ENCODE data around the gene PRKACG.
"Not testable (repeated sequence)": the region's sequence is repeated elsewhere in the genome, so short reads cannot be mapped to it uniquely, and the experiment has no call there.

The PRKACG gene

GRCh38 chr9:69009708-69010107 is 4.2 kb downstream of the PRKACG start:
- H3K36me3 Mint-ChIP-seq, result no peaks in the 10 kb centered on the region
- DNase-seq (ENCODE audit: low spot score in 2 of 2) (no peak), ATAC-seq (no peak)
- no peak overlapping the region for H3K27ac Mint-ChIP-seq
- no peaks in the 10 kb centered on the region for H3K9me3 Mint-ChIP-seq
- H3K4me3 Mint-ChIP-seq, result no peak overlapping the region
- peaks cover 7% of the 10 kb centered on the region for H3K4me1 Mint-ChIP-seq

- H3K36me3 Mint-ChIP-seq, result no peaks in the 10 kb centered on the region
- no peaks in the 10 kb centered on the region for H3K9me3 Mint-ChIP-seq
- no peak overlapping the region for H3K27ac Mint-ChIP-seq
- no peak overlapping the region for H3K4me3 Mint-ChIP-seq
- no peak for DNase-seq (ENCODE audit: low spot score in 2 of 2)
- ATAC-seq, result no peak
- H3K4me1 Mint-ChIP-seq, result no peaks in the 10 kb centered on the region
These were observed 9.1 kb downstream of the PRKACG start for GRCh38 chr9:69004836-69005235.

GRCh38 chr9:69003051-69003450 is 10.9 kb downstream of the PRKACG start:
- Mint-ChIP-seq H3K36me3 (no peaks in the 10 kb centered on the region), H3K27ac (no peak overlapping the region), H3K4me1 (peaks cover 6% of the 10 kb centered on the region), H3K9me3 (no peaks in the 10 kb centered on the region), H3K4me3 (no peak overlapping the region)
- ATAC-seq (no peak), DNase-seq (ENCODE audit: low spot score in 2 of 2) (no peak)

- ATAC-seq (no peak), DNase-seq (ENCODE audit: low spot score in 2 of 2) (no peak)
- Mint-ChIP-seq H3K4me3 (no peak overlapping the region), H3K9me3 (no peaks in the 10 kb centered on the region), H3K27ac (no peak overlapping the region), H3K4me1 (peaks cover 6% of the 10 kb centered on the region), H3K36me3 (no peaks in the 10 kb centered on the region)
These were observed 12.0 kb downstream of the PRKACG start for GRCh38 chr9:69001921-69002320.

GRCh38 chr9:68999393-69000105 is 14.4 kb downstream of the PRKACG start:
- H3K36me3 Mint-ChIP-seq, result no peaks in the 10 kb centered on the region
- DNase-seq (ENCODE audit: low spot score in 2 of 2), result peak; percentile 25 to 76
- H3K9me3 Mint-ChIP-seq, result no peaks in the 10 kb centered on the region

GRCh38 chr9:68998812-68999211 is 15.1 kb downstream of the PRKACG start:
- peak overlapping the region; percentile 24 for H3K27ac Mint-ChIP-seq
- H3K9me3 Mint-ChIP-seq, result no peaks in the 10 kb centered on the region
- no peak overlapping the region for H3K4me3 Mint-ChIP-seq
- peaks cover 11% of the 10 kb centered on the region for H3K4me1 Mint-ChIP-seq
- H3K36me3 Mint-ChIP-seq, result no peaks in the 10 kb centered on the region
- DNase-seq (ENCODE audit: low spot score in 2 of 2), result no peak
- ATAC-seq, result no peak

More at GRCh38 chr9:68999393-69000105, 14.4 kb downstream of the PRKACG start:
- H3K27ac Mint-ChIP-seq, result peak overlapping the region; percentile 24
- ATAC-seq, result peak; percentile 83
- no peak overlapping the region for H3K4me3 Mint-ChIP-seq
- peaks cover 11% of the 10 kb centered on the region for H3K4me1 Mint-ChIP-seq

- ATAC-seq, result no peak
- no peak overlapping the region for H3K27ac Mint-ChIP-seq
These were observed 15.5 kb downstream of the PRKACG start for GRCh38 chr9:68998385-68998784.

GRCh38 chr9:68997666-68998065 is 16.2 kb downstream of the PRKACG start:
- no peaks in the 10 kb centered on the region for H3K9me3 Mint-ChIP-seq
- no peak overlapping the region for H3K4me3 Mint-ChIP-seq
- no peaks in the 10 kb centered on the region for H3K36me3 Mint-ChIP-seq
- no peak overlapping the region for H3K27ac Mint-ChIP-seq
- H3K4me1 Mint-ChIP-seq, result peaks cover 11% of the 10 kb centered on the region
- ATAC-seq (no peak), DNase-seq (ENCODE audit: low spot score in 2 of 2) (no peak)

More at GRCh38 chr9:68998385-68998784, 15.5 kb downstream of the PRKACG start:
- H3K9me3 Mint-ChIP-seq, result no peaks in the 10 kb centered on the region
- H3K4me3 Mint-ChIP-seq, result no peak overlapping the region
- DNase-seq (ENCODE audit: low spot score in 2 of 2), result no peak
- peaks cover 11% of the 10 kb centered on the region for H3K4me1 Mint-ChIP-seq
- H3K36me3 Mint-ChIP-seq, result no peaks in the 10 kb centered on the region

- DNase-seq (ENCODE audit: low spot score in 2 of 2) (no peak), ATAC-seq (no peak)
- Mint-ChIP-seq H3K4me1 (peaks cover 11% of the 10 kb centered on the region), H3K27ac (no peak overlapping the region), H3K36me3 (no peaks in the 10 kb centered on the region), H3K4me3 (no peak overlapping the region), H3K9me3 (no peaks in the 10 kb centered on the region)
These were observed 17.5 kb downstream of the PRKACG start for GRCh38 chr9:68996462-68996861.

GRCh38 chr9:68995776-68996175 is 18.1 kb downstream of the PRKACG start:
- DNase-seq (ENCODE audit: low spot score in 2 of 2), result no peak
- Mint-ChIP-seq H3K4me1 (peaks cover 11% of the 10 kb centered on the region), H3K9me3 (no peaks in the 10 kb centered on the region), H3K4me3 (no peak overlapping the region), H3K27ac (no peak overlapping the region), H3K36me3 (no peaks in the 10 kb centered on the region)
- ATAC-seq, result no peak

- Mint-ChIP-seq H3K9me3 (no peaks in the 10 kb centered on the region), H3K27ac (no peak overlapping the region), H3K36me3 (no peaks in the 10 kb centered on the region), H3K4me3 (no peak overlapping the region), H3K4me1 (peaks cover 5% of the 10 kb centered on the region)
- no peak for DNase-seq (ENCODE audit: low spot score in 2 of 2)
- no peak for ATAC-seq
These were observed 22.5 kb downstream of the PRKACG start for GRCh38 chr9:68991457-68991856.

- ATAC-seq; H3K9me3 Mint-ChIP-seq; DNase-seq (ENCODE audit: low spot score in 2 of 2); H3K36me3 Mint-ChIP-seq; H3K27ac Mint-ChIP-seq; H3K4me1 Mint-ChIP-seq; H3K4me3 Mint-ChIP-seq: not testable (repeated sequence)
These were observed 27.0 kb downstream of the PRKACG start for GRCh38 chr9:68986949-68987348.

GRCh38 chr9:68983522-68984424 is 30.1 kb downstream of the PRKACG start:
- Mint-ChIP-seq H3K4me1 (peaks cover 6% of the 10 kb centered on the region), H3K36me3 (no peaks in the 10 kb centered on the region), H3K9me3 (no peaks in the 10 kb centered on the region), H3K27ac (no peak overlapping the region), H3K4me3 (no peak overlapping the region)
- ATAC-seq, result peak; percentile 38
- no peak for DNase-seq (ENCODE audit: low spot score in 2 of 2)

- no peak overlapping the region for H3K4me3 Mint-ChIP-seq
- H3K36me3 Mint-ChIP-seq, result no peaks in the 10 kb centered on the region
- DNase-seq (ENCODE audit: low spot score in 2 of 2) (no peak), ATAC-seq (no peak)
- peaks cover 6% of the 10 kb centered on the region for H3K4me1 Mint-ChIP-seq
- H3K9me3 Mint-ChIP-seq, result no peaks in the 10 kb centered on the region
- no peak overlapping the region for H3K27ac Mint-ChIP-seq
These were observed 30.9 kb downstream of the PRKACG start for GRCh38 chr9:68983008-68983411.

GRCh38 chr9:68981789-68982188 is 32.1 kb downstream of the PRKACG start:
- Mint-ChIP-seq H3K4me1 (peaks cover 6% of the 10 kb centered on the region), H3K27ac (no peak overlapping the region), H3K9me3 (no peaks in the 10 kb centered on the region), H3K4me3 (no peak overlapping the region), H3K36me3 (no peaks in the 10 kb centered on the region)
- DNase-seq (ENCODE audit: low spot score in 2 of 2) (no peak), ATAC-seq (no peak)
